ENCODE data around the gene VPS35.

DNA sequence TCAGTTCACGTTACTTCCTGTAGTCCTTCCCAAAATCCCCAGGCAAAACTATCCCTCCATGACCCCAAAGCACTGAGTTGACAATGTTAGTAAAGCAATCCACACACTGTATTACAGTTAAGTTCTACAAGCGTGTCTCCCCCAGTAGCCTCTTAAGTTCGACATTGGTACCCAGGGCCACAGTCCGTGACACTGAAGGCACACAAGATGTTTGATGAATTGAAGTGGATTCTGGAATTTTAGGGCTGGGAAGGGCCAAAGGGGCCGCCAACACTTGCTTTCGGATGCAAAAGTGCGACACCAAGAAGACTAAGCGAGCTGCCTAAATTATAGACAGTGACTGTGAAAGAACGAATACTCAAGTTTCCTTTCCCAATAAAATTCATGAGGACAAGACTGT lies 1.5 kb downstream of the VPS35 start:
- TF ChIP-seq, protein P1, sequence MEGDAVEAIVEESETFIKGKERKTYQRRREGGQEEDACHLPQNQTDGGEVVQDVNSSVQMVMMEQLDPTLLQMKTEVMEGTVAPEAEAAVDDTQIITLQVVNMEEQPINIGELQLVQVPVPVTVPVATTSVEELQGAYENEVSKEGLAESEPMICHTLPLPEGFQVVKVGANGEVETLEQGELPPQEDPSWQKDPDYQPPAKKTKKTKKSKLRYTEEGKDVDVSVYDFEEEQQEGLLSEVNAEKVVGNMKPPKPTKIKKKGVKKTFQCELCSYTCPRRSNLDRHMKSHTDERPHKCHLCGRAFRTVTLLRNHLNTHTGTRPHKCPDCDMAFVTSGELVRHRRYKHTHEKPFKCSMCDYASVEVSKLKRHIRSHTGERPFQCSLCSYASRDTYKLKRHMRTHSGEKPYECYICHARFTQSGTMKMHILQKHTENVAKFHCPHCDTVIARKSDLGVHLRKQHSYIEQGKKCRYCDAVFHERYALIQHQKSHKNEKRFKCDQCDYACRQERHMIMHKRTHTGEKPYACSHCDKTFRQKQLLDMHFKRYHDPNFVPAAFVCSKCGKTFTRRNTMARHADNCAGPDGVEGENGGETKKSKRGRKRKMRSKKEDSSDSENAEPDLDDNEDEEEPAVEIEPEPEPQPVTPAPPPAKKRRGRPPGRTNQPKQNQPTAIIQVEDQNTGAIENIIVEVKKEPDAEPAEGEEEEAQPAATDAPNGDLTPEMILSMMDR (IDR thresholded peaks at IDR 0.05) = no peak
- TF ChIP-seq EP300 (IDR thresholded peaks at IDR 0.05) (no peak), POLR2AphosphoS5 (IDR thresholded peaks at IDR 0.05) (no peak)

Measured in upper lobe of left lung (tissue), 4 donors.